HG02588 (cell line): ENCODE measurements around the gene SLX4IP.
A peak's percentile ranks its signal among the peaks of the same experiment; 100 is the strongest.

Source experiments
- ATAC-seq: cut with Tn5 transposase; IDR thresholded peaks from one replicate; pipeline ENCODE4 v1.9.1; 2021; ENCODE audit warnings: mild to moderate bottlenecking, moderate library complexity; ENCODE audit not compliant: unreplicated experiment

The SLX4IP gene

DNA sequence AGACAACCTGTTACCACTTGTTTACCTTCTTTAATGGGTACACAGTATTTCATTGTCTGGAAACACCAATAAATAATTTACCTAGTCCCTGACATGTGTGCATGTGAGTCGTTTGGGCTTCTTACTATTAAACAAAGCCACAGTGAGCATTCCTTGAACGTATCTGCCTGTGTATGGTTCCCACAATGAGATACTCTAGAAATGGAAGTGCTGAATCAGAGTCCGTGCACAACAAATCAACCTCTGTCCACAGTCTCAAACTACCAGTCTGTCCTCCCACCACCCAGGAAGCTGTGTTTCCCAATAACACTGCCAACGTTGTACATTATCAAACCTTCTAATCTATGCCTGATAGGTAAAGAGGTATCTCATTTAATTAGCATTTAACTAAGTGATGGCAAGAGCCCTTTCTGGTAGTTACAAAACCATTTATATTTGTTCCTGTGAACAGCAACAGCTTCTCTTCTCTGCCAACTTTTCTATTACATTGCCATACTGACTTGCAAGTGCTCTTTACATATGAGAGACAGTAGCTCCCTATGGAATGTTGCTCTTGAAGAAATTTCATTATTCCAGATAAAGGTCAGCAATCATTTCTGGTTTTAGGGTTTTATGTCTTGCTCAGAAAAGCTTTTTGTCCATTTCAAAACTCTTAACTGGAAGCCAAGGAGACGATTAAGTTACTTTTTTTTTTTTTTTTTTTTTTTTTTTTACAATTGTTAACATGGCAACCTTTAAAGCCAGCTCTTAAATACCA, 223.9 kb downstream of the SLX4IP start:
- ATAC-seq, result no peak

DNA sequence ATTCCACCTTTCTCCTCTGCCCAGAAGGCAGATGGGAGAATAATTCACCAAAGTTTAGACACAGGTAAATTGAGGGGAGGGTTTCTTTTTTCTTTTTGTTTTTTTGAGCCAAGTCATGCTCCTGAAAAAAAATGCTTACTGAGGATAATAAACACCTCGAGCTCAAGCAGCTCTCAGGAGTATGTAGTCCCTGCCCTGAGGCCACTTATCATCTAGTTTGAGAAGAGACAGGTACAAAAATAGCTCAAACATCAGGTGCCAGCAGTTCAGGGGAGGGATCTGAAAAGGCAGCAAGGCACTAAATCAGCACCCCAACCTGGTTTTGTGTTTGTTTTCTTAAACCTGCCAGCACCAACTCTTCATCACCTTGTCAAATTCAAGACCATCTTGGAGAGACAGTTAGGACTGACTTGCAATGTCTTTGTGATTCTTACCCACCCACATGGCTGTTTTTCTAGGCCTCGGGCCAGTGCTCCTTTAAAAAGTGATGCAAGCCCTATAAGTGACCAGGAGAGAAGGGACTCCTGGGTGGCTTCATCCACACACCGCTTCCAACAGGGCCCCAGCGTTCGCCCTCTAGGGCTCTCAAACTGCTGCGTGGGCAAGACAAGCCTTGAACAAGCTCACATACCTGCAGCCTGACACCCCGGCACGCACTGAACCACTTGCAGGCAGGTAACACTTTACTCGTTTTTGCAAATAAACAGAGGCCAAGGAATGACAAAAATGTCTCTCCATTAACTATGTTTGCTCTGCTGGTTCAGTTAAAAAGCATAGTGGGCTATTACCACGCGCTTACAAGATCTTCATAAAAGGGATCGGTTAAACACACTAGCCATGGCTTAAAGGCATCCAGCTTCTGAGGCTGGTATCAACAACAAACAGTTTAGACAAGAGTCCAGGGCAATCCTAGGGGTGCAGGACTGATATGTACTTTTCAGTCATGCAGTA, 224.8 kb downstream of the SLX4IP start:
- ATAC-seq, result no peak

DNA sequence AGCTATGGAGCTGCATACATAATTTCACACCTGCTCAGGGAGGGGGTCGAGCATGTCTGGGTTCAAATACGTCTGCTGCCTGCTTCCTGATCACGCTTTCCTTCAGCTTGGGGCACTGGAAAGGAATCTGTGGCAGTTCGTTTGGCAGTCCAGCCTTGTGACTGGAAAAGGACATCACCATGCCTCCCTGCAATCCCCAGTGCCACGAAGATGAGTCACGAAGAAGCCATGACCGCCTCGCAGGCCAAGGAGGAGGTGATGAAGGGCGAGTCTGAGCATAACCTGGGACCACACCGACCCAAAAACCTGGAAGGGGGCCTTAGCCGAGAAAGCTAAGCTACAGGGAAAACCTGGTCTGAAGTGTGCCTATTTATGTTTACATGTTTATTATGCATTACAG, 225.6 kb downstream of the SLX4IP start:
- no peak for ATAC-seq

DNA sequence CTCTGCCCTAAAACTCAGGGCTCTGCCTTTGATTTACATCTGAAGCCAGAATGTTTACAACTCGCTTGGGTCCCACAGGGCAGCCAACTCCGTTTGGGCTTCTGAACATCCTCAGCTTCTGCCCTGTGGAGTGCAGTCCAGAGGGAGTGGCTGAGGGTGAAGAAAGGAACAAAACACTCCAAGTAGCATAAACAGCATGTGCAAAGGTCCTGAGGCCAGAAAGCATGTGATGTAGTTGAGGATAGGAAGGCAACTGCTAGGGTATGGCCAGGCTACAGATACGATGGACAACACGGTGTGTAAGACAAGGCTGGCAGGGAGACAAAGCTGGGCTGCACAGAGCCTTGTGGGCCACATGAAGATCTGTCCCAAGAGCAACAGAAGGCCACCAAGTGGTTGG, 226.2 kb downstream of the SLX4IP start:
- no peak for ATAC-seq

DNA sequence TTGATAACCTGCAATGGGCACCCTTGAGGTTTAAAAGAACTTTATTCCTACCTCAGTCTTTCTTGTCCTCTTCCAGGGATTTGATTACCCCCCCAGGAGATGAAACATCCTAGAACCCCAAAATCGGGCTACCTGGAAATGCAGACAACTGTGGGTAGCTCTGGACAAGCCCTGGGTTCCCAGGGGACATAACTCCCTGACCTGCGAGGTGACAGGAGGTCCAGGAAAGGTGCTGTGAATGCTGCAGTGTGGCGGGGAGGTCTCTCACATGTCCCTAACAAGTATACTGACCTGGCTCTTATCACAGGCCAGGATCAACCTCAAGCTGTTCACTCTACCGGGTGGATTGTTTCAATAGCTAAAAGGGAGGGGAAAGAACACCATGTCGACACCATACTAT, 227.0 kb downstream of the SLX4IP start:
- no peak for ATAC-seq

DNA sequence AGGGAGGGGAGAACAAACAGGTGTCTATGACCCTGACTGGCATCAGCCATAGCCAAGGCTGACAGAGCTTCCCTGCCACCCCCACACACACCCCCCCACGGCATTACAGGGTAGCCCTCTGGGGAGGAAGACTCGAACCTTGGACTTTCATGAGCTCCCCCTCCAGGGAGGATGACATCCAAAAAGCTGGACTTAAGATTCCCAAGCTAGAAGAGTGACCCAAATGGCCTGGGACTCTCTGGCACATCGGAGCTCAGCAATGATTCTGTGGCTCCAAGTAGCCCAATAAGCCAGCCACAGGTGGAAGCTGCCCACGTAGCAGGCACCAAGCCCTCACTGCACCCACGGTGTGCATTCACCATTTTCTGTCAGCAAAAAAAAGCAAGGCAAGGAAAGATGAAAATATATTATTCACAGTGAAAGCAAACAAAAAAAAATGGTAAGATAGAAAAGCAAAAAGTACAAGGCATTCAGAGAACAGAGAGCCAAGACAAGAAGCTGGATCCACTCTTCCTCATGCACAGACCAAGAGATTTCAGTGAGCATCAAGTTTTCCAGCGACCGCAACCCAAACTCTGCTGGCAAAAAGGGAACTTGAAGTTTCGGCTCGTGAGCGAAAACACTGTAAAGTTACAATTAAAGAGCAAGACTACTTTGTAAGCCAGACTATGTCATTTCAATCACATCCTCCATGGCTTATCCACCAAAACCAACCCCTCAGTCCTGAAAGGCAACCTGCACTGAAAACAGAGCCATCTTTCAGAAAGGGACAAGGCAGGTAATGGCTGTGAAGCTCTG, 227.8 kb downstream of the SLX4IP start:
- no peak for ATAC-seq

DNA sequence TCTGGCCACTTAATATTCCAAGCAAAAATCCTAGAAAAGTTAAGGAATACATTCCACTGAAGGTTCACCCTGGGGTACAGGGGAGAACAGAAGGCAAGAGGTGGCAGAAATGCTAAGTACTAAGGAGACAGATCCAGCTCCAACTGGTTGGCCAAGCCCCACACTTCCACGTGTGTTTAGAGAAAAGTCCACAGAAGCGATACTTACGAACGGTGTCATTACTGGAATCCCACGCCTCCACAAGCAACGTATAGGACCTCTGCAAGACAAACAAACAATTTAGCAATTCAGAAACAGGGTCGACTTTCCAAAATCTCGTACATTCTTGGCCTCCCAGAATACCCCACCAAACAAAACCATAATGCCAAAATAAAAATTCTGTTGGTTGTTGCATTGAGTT, 228.7 kb downstream of the SLX4IP start:
- ATAC-seq, result no peak

DNA sequence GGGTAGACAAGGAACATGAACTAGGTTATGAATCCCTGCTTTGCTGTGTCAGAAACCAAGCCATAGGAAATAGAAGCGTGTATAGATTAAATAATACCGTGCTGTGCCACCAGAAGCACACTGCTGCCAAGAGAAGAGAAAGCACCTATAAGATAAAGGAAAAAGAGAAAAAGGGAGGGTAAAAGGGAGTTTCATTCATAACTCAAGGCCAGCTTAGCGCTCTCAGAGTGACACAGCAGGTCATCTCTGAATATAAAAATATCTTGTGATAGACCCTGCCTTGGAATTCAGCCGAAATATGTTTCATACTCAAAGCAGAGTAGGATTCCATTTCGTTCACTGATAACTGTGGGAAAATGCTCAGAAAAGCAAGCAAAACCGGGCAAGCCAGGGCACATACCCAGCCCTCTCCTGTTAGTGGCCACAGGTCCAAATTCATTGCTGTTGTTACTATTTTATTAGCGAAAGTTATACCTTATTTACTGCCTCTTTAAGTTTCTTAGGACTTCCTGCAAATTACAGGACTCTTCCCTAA, 230.0 kb downstream of the SLX4IP start:
- ATAC-seq, result no peak

DNA sequence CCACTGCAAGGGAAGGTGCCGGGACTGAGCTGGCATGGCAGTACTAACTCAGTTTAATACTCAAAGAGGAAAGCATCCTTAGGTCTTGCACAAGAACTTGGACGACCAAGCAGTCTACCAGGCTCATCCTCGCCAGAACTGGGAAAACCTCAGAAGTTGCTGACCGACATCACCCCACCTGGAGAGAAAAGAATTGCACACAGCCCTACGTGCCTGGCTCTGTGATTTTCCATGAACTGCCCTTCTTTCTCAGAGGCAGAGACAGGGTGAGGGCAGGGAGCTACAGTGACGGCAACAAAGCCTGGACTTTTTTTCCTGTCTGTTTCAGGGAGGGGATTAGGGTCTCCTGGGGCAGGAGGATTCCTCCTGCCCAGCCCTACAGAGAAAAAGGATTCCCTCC, 230.7 kb downstream of the SLX4IP start:
- ATAC-seq, result no peak

DNA sequence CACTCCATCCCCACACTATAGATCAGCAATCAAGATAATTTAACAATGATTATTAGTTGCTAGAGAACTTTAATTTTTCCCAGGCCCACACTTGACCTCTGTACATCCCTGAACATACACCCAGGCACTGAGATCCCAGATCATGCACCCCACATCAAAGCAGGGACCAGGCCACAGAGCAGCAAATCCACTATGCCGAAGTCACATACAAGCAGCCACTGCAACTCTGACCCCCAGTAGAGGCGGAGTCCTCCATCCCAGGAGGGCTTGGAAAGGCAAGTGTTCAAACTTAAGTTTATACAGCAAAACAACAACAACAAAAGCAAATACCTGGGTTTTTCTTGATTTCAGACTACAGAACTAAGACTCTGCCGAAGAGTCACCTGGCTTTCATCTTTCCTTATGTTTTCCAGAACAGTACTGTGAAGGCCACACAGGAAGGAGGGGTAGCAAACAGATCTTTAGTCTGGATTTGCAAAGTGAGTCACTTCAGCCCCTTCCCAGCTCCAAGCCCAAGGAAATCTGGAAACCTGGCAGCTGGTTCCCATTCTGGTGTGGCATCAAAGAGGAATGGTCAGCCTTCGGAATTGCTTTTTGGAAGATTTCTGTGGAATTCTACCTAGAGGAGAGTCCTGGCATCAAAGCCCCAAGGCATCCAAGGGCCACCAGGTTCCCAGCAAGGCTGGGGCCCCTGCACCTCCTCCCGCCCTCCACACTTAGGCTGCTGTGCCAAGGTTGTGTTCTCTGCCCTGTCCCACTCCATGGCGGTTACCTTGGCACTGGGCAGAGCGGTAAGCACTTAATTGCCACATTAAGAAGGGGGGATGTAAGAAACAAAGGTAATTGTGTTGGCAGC, 231.3 kb downstream of the SLX4IP start:
- no peak for ATAC-seq

DNA sequence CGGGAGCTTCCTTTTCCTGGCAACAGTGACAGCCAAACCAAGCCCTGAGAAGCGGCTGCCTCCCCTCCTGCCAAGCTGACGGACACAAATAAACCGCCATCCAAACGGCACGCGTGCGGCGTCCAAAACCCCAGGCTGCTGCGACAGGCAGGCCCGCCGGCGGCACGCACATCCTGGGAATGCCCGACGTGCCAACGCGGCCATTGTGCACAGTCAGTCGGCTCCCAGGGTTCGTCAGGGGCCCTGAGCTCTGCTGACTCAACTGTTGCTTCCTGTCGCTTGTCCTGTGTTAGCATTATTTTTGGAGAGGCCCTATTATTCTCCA, 231.9 kb downstream of the SLX4IP start:
- ATAC-seq, result no peak

DNA sequence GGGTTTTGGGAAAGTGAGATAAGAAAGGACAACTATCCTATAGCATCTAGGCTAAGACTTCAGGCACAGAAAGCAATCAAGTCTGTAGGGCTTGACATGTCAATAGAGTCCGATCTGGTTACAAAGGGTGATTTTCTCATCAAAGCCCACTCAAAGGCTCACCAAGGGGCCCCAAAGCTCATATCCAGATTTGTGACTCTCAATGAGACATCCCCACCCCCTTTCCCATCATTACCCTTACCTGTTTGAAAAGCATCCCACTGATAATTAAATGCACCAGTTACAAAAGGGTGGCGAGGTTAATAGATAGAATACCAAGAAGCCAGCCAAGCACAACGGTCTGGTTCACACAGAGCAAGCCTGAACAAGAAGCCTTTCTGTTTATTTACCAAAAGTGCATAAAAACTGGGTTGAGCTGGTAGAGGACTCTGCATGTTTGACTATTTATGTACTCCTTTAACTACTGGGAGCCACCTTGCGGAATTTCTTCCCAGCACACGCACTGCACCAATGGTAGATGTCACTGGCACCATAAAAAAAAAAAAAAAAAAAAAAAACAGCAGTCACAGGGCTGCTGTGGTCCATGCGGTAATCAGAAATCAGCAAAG, 232.6 kb downstream of the SLX4IP start:
- ATAC-seq, result no peak

DNA sequence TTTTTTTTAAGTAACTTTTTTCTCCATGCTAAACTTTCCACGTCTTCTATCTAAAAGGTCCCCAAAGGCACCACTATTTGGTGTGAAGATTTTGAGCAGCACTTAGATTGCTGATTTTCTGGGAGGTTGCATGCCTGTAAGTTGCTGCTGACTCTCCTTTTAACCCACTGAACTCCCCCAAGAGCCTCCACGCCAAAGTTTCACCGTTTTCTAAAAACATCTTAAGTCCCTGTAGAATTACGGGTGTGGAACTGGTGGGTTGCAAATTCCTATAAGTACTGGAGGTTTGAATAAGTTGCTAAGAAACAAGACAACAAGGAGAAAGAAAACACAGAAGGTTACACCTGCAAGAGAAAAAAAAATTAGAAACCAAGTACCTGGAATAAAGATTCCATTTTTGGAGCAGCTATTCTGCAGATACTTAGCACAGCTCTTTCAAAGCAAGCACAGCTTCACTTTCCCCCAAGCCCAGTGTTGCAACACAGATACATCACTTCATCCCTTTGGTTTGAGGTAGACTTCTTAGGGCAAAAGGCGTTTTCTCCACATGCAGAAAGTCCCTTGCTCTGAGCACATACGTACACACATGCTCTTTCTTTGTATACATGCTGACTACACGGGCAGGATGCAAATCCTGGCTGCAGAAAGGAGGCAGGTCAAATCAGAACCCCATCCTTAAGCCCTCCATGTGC, 233.7 kb downstream of the SLX4IP start:
- ATAC-seq, result no peak

DNA sequence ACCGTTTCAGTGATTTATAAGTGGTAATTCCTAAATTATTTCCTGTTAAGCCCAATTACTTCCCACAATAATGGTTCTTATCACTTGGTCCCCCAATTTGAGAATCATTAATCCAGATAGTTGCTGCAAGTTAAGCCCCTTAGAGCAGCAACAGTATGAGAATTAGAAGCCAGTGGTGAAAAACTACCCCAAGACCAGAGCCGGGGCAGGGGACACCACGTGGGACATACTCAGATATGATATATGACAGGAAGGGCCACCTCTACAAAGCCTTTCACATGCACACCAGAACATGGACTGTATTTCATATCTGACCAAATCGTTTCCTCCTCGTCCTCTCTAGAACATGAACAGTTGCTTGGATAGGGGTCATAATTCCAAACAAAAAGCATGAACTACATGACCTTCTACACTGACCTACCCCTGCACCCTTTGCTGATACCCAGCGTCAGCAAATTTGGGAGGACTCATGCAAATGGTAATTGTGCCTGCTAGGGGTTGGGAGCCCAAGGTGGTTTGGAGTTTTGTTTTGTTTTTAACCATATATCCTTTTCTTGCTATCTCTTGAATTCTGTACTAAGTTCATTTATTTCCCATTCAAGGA, 234.8 kb downstream of the SLX4IP start:
- no peak for ATAC-seq

DNA sequence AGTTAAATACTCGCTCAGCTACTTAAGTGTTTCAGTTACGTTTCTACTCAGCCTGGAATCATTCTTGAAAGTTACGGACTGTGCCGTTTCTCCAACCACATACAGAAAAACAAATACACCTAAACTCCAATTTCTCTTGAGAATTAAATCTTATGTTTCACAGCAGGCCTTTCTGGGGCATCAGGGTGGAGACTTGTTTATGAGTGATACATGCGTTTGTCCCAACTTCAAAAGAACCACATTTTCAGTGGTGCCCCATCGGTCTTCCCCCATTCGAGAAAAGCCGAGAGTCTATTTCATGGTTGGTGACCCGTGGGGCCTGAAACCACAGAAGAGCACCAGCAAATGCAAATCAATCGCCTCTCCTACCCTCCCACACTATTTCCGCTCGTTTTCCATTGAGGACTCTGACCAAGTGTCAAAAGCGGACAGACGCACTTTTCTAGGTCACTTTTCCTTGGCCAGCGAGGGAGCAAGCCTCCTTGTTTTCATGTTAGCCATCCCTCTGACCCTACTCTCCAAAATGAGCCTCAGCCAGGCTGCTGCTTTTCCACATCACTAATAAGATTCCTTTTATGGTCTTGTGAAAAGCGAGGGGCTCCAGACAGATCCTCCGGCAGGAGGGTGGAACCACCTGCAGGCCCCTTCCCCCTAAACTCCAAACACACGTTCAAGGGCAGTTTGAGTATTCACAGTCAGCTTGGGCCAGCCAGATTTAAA, 235.6 kb downstream of the SLX4IP start:
- ATAC-seq, result peak; percentile 29

DNA sequence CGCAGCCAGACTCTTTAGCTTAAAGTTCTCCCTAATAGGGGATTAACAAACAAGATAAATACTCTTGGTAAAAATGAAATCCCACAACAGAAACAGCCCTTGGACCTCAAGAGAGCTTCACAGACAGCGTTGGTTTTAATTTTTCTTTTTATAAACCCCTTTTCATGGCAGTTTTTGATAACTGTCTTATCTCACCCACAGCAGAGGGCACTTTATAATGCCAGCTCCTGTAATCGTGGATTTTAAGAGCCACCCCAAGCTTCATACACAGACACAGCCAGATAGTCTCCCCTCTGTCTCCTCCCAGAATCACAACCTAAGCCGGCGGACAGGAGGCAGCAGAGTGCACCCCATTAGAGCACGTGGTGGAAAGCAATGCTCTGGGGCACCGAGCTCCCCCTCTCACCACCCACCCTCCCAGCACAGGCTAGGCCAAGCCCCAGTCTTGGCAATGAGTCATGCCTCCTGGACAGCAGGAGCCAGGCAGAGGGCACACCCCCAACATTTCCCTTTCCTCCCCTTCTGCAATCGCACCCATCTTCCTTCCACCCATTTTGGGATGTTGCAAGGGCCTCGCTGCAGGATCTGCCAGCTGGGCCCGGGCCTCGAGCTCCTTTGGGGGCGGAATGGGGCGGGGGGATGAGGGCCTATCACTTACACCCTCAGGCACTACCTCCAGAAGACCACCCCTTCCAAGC, 236.3 kb downstream of the SLX4IP start:
- ATAC-seq, result peak; percentile 26

DNA sequence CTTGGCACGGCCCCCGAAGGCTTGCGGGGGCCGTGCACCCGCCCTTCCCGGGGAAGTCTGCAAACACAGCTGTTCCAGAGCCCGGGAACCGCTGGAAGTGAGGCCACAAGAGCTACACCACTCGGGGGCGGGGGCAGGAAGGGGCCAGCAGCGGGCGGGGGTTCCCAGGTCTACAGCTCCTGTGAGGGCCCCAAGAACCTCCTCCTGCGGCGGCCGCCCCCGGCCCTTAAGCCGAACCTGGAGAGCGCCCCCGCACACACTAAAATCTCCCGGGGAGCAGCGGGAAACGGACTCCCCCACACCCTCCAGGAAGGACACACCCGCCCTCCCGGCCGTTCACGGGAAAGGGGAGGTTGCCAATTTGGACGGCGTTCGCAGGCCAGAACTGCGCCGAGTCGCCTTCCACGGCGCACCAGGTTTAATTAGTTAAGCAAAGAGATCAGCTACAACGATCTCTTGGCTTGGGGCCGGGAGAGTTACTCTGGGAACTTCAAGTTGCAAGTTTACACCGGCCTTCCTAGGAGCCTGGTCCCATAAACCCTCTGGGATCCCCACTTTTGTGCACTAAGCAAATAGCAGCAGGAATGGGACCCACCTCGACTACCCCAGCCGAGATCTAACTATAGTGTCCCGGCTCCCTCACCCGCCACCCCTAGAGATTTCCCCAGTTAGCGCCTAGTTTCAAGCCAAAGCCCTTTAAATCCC, 237.0 kb downstream of the SLX4IP start:
- ATAC-seq, result no peak
